GM19193 (cell line): Measurements from ENCODE around the gene NT5DC2.

Experiments
- POLR2A ChIP-seq: IDR thresholded peaks from 4 replicates; pipeline ENCODE4 v1.6.1; 2011; ENCODE audit not compliant: insufficient read depth, insufficient read length; ENCODE audit errors: extremely low read depth

The NT5DC2 gene

GRCh38 chr3:52492059-52492458 is 41.6 kb downstream of the NT5DC2 start:
- TF ChIP-seq POLR2A = no peak

GRCh38 chr3:52490939-52491526 is 42.6 kb downstream of the NT5DC2 start:
- TF ChIP-seq POLR2A = no peak

- no peak for TF ChIP-seq POLR2A
Measured at GRCh38 chr3:52490035-52490938, 43.4 kb downstream of the NT5DC2 start.

GRCh38 chr3:52489453-52489852 is 44.2 kb downstream of the NT5DC2 start:
- TF ChIP-seq POLR2A = no peak

- no peak for TF ChIP-seq POLR2A
Measured at GRCh38 chr3:52488746-52489145, 44.9 kb downstream of the NT5DC2 start.

- no peak for TF ChIP-seq POLR2A
Measured at GRCh38 chr3:52487788-52488691, 45.6 kb downstream of the NT5DC2 start.

GRCh38 chr3:52487050-52487787 is 46.4 kb downstream of the NT5DC2 start:
- TF ChIP-seq POLR2A = no peak

- no peak for TF ChIP-seq POLR2A
Measured at GRCh38 chr3:52484680-52485461, 48.8 kb downstream of the NT5DC2 start.

GRCh38 chr3:52483577-52484381 is 49.9 kb downstream of the NT5DC2 start:
- no peak for TF ChIP-seq POLR2A

- TF ChIP-seq POLR2A = no peak
Measured at GRCh38 chr3:52483081-52483480, 50.6 kb downstream of the NT5DC2 start.

- no peak for TF ChIP-seq POLR2A
Measured at GRCh38 chr3:52481819-52482521, 51.7 kb downstream of the NT5DC2 start.
